Measurements from ENCODE around the gene ZNF628.
A peak's percentile ranks its signal among the peaks of the same experiment; 100 is the strongest.

Gene ZNF628

GRCh38 chr19:55465460-55466240 lies 10.8 kb upstream of the ZNF628 start:
- no peak for DNase-seq

GRCh38 chr19:55466241-55466614 lies 10.2 kb upstream of the ZNF628 start:
- DNase-seq: no peak

DNA sequence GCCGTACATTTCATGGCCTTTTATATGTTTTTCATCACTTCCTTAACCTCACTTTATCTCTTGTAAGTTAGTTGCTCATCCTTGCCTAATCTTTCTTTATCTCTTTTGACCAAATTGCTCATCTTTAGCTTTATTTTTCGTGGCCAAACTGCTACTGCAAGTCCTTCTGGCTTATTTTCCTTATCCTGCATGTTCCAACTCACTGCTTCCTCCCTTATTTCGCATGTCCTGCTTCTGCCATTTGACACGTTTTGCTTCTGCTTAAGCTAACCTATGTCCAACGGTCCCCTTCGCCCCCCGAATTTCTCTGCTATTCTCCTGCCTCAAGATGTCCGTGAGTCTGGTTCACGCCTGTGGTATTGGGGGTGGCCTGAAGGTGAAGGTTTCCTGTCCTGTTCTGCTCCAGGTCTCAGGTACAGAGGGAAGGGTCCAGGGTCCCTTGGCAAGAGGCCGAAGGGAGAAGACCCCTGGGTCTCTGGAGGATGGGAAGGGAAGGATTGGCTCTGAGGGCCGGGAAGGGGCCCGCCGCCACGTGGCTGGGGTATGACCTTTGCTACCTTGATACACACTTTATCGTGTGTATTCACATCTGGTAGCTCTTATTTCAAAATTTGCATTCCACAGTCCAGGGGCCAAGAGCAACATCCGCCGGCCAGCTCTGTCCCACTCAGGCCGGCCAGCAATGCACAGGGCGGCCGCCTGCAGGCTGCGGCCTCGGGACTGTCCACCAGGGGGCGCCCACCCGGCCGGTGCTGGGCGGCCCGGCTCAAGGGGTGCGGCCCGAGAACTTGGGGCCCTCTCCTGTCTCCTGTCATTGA lies 9.0 kb upstream of the ZNF628 start:
- peak; percentile 45 to 69 (median 50) for DNase-seq

DNA sequence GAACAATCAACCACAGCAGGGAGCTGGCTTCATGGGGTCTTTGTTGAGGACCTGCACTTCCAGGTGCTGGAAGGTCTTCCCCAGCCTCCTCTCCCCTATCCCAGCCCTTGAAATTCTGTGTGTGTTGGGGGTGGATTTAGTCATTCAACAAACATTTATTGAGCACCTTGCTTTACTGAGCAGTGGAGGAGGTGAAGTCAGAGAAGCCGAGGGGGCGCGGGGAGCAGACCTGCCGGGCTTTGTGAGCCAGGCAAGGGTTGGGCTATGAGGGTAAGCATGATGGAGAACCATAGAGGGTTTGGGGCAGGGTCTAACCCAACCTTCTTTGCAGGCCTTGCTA lies 8.4 kb upstream of the ZNF628 start:
- DNase-seq: no peak

GRCh38 chr19:55471266-55471665 lies 5.2 kb upstream of the ZNF628 start:
- DNase-seq: no peak

DNA sequence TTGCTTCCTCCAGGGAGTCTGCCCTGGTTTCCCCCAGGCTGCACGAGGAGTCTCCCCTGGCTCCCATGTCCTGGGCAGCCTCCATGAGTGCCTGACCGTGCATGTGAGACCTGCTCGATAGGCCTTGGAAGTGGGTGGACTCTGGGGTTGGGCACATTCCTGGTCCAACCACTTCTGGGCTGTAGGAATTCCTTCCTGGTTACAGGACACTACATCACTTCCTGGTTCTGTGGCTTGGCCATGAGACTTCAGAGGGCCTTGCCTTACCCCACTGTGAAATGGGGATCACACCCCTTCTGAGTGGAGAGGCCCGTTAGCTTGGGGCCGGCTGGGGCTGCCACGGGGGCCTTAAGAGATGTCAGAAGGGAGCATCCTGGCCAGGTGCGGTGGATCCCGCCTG lies 4.0 kb upstream of the ZNF628 start:
- no peak for DNase-seq

- no peak for DNase-seq
Observed at GRCh38 chr19:55473225-55474012, 3.0 kb upstream of the ZNF628 start.

DNA sequence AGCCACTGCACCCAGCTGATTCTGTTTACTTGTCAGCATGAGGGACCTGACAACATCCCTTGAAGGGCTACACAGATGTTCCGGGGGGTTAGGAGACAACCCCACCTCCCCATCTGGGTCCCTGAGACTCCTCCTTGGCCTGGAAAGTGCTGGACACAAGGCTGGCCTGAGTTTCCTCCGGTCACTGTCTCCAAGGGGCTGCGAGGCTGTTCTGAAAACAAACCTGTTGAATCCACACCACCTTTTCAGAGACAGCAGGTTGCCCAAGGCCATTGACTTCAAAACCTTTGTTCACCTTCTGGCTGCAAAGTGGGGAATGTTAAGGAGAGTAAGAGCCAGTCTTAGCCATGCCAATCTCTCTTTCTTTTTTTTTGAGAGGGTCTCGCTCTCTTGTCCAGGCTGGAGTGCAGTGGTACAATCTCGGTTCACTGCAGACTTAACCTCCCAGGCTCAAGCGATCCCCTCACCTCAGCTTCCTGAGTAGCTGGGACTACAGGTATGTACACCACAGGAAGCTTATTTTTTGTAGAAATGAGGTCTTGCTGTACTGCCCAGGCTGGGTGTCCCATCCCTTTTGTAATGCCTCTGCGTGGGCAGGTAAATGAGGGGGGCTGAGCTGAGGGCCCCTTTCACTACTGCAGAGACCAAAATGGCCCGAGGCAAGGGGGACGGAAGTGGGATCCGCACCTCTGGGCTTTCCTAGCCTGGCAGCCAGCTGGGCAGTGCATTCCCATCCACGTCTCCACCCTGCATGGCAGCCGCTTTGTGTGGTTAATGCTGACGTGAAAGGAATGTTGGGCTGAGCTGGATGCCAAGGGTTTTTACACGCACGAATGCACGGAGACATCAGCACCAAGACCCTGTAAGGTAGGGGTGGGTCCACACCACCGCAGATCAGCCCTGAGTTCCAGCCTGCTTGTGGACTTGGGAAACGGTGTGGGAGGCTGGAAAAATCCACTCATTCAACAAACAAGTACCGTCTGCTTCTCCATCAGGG lies 1.9 kb upstream of the ZNF628 start:
- DNase-seq: no peak

- no peak for DNase-seq
Observed at GRCh38 chr19:55477905-55478304, 1.5 kb downstream of the ZNF628 start.

DNA sequence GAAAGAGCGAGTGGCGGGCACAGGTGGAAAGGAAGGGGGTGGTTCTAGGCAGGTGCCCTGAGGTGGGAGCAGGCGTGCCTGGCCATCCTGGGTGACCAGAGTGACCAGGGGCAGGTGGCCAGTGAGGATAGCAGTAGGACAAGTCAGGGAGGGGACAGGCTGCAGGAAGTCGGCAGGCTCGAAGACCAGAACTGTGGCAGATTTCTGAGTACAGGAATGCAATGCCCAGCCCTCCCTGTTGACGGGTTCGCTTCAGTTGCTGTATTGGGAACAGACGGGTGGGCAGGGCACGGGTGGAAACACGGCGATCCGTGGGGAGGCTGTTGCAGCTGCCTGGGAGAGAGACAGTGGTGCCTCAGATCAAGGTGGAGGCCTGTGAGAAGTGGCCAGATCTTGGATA lies 1.9 kb downstream of the ZNF628 start:
- DNase-seq: no peak

- DNase-seq: no peak
Observed at GRCh38 chr19:55479045-55479444, 2.6 kb downstream of the ZNF628 start.

GRCh38 chr19:55479451-55480230 lies 3.2 kb downstream of the ZNF628 start:
- DNase-seq: no peak

GRCh38 chr19:55481148-55481793 lies 4.9 kb downstream of the ZNF628 start:
- no peak for DNase-seq

GRCh38 chr19:55481794-55482155 lies 5.4 kb downstream of the ZNF628 start:
- DNase-seq: no peak

- DNase-seq: no peak
Observed at GRCh38 chr19:55482156-55482961, 5.9 kb downstream of the ZNF628 start.

- DNase-seq: no peak
Observed at GRCh38 chr19:55482967-55483705, 6.7 kb downstream of the ZNF628 start.

GRCh38 chr19:55483706-55484592 lies 7.5 kb downstream of the ZNF628 start:
- DNase-seq: no peak
